Common myeloid progenitor, CD34-positive (primary cell): Measurements from ENCODE around the gene CLEC4A. TPM values are rescaled to one million over a fixed set of nuclear protein-coding genes. Genes with fewer than 3 reads are reported as not detected.

Experiments
- CTCF ChIA-PET: fragments of 350-600 bp; sonication (Branson Sonifier 250); formaldehyde crosslinking; loops from one replicate; lab custom pipeline; 2021; ENCODE audit warnings: antibody characterized with exemption; lab: Charles Lee
- POLR2A ChIA-PET: fragments of 350-600 bp; sonication (Branson Sonifier 250); formaldehyde crosslinking; loops from one replicate; lab custom pipeline; 2021; ENCODE audit warnings: antibody characterized with exemption; lab: Charles Lee
- DNase-seq, 3 donors: peaks; one replicate each; pipeline versions ENCODE4 v3.0.0 to v3.0.0-alpha.2; 2013
- H3K27ac ChIP-seq, 2 experiments: 1 replicate in 1 of 2; 2 replicates in 1 of 2; pipeline ENCODE4 v1.7.0; 2013; ENCODE audit warnings: inconsistent platforms in 2 of 2, low read length in 2 of 2, mild to moderate bottlenecking in 2 of 2, low read depth in 1 of 2, moderate library complexity in 1 of 2; ENCODE audit not compliant: severe bottlenecking in 2 of 2, insufficient read depth in 1 of 2, poor library complexity in 1 of 2
- H3K27me3 ChIP-seq, 5 experiments: replicated peaks in 2 of 5; 1 replicate in 3 of 5; 2 replicates in 2 of 5; pipeline versions ENCODE4 v1.6.1 to v1.7.0; 2013; ENCODE audit warnings: low read length in 4 of 5, mild to moderate bottlenecking in 2 of 5, moderate library complexity in 2 of 5, inconsistent platforms in 1 of 5; ENCODE audit not compliant: insufficient read depth in 5 of 5, control insufficient read depth in 4 of 5
- H3K36me3 ChIP-seq, 4 experiments: 1 replicate in 2 of 4; 2 replicates in 2 of 4; pipeline versions ENCODE4 v1.6.1 to v1.7.0; 2013; ENCODE audit warnings: low read length in 3 of 4, control low read depth in 1 of 4, mild to moderate bottlenecking in 1 of 4; ENCODE audit not compliant: control insufficient read depth in 4 of 4, insufficient read depth in 4 of 4
- H3K4me1 ChIP-seq, 4 experiments: 1 replicate in 3 of 4; 2 replicates in 1 of 4; pipeline versions ENCODE4 v1.6.1 to v1.7.1; 2013; ENCODE audit warnings: low read length in 3 of 4, mild to moderate bottlenecking in 3 of 4, control low read depth in 1 of 4, inconsistent platforms in 1 of 4, moderate library complexity in 1 of 4; ENCODE audit not compliant: control insufficient read depth in 4 of 4, insufficient read depth in 4 of 4; ENCODE audit errors: control extremely low read depth in 1 of 4
- H3K4me3 ChIP-seq, 7 experiments: 1 replicate in 4 of 7; 2 replicates in 3 of 7; pipeline versions ENCODE4 v1.5.1 to v1.7.0; 2013; ENCODE audit warnings: mild to moderate bottlenecking in 7 of 7, low read length in 6 of 7, moderate library complexity in 6 of 7, inconsistent platforms in 2 of 7, low read depth in 2 of 7, control low read depth in 1 of 7; ENCODE audit not compliant: insufficient read depth in 4 of 7, control insufficient read depth in 1 of 7; ENCODE audit errors: extremely low read depth in 1 of 7
- H3K9me3 ChIP-seq, 5 experiments: 1 replicate in 4 of 5; 2 replicates in 1 of 5; pipeline versions ENCODE4 v1.6.1 to v1.7.1; 2013; ENCODE audit warnings: low read length in 4 of 5, mild to moderate bottlenecking in 2 of 5, inconsistent platforms in 1 of 5, low read depth in 1 of 5, moderate library complexity in 1 of 5; ENCODE audit not compliant: control insufficient read depth in 4 of 5, insufficient read depth in 2 of 5; ENCODE audit errors: control extremely low read depth in 1 of 5
- WGBS: methylation state at CpG from one replicate; pipeline ENCODE4 v1.1.5; 2013; ENCODE audit not compliant: insufficient coverage; 5-methylcytosine and 5-hydroxymethylcytosine counted together
- polyA plus RNA-seq: library from polyadenylated mRNA; unstranded; fragments of 120-200 nt; gene quantifications from one replicate; pipeline ENCODE4 v1.2.1, GENCODE V29; 2013

Gene CLEC4A
- 1.8 TPM for polyA plus RNA-seq

DNA sequence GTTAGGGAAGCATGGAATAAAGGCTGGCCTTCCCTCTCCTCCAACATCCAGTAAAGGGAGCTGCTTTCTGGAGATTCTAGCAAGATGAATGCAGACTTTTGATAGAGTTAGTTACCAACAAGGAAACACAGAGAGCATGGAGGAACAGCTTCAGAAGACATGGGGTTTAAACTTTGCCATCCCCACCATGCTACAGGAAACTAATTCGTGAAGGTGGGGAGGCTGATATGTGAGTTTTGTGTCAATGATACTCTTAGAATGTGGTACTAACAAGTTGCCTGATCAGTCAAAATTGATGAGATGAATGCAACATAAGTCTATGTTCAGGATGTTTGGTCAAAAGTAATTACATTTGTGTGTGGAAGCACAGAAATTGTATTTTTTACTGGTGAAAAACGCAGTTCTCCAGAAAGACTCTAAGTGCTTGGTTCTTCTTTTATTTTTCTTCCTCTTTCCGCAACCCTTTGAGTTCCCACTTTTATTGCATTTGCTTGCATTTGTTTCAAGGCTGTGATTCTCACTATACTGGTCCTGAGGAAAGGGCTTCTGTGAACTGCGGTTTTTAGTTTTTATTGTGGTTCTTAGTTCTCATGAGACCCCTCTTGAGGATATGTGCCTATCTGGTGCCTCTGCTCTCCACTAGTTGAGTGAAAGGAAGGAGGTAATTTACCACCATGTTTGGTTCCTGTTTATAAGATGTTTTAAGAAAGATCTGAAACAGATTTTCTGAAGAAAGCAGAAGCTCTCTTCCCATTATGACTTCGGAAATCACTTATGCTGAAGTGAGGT lies at the start of gene CLEC4A:
TSS of gene CLEC4A (plus strand) at position 494 of the 789 bp plus-strand sequence. CDS start at position 756, 262 bp downstream.
- WGBS: 0% methylated on average over 2 of the region's 5 CpGs
- H3K9me3 ChIP-seq: no peaks in the 10 kb centered on the region
- no peaks in the 10 kb centered on the region for H3K36me3 ChIP-seq
- H3K4me1 ChIP-seq: peaks cover 16 to 32% (median 27%) of the 10 kb centered on the region in 4 experiments
- H3K27ac ChIP-seq: no peak within 1 kb of the TSS
- peak; percentile 75 to 96 (median 93) for DNase-seq
- POLR2A ChIA-PET: no interaction called here
- peak within 1 kb of the TSS in 4 of 7 experiments; percentile 19 to 53 (median 37) for H3K4me3 ChIP-seq
- peaks cover 0 to 16% (median 0%) of the 10 kb centered on the region in 5 experiments for H3K27me3 ChIP-seq
- CTCF ChIA-PET: interaction anchor here (0.9 to 2.3 kb wide), 2 partner anchors 14 to 31 kb away, joined by 4 to 8 read pairs; no protein-coding TSS in a partner anchor

DNA sequence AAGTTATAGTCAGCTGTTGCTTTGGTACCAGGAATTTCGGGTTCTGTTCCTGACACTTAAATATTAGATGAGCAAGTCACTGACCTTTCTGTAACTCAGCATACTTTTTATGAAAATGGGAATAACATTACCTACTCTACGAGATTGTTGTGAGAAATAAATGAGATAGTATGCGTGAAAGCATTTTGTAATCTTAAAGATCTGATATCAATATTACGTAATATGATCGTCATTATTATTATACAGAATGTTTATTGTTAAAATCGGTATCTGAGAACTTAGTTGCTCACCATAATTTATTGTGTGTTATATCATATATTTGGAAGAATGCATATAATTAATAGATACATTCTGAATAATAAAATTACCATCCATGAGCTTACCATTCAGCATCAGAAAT lies 47.5 kb upstream of the CLEC4A start:
- DNase-seq: no peak
- POLR2A ChIA-PET: interaction anchor here (0.6 to 1.4 kb wide), 2 partner anchors 10 to 49 kb away, joined by 3 to 4 read pairs; partner anchors contain the start of gene C3AR1
- Histone ChIP-seq H3K4me1 (peaks cover 9 to 24% (median 18%) of the 10 kb centered on the region in 4 experiments), H3K9me3 (no peaks in the 10 kb centered on the region), H3K27ac (no peak overlapping the region), H3K4me3 (no peak overlapping the region), H3K27me3 (no peaks in the 10 kb centered on the region), H3K36me3 (no peaks in the 10 kb centered on the region)
- CTCF ChIA-PET: interaction anchor here (2.0 to 12.6 kb wide), 4 partner anchors 11 to 34 kb away, joined by 5 to 342 read pairs (median 38); partner anchors contain the start of genes C3AR1 and FOXJ2
- WGBS: 100% methylated on average over 1 of the region's 6 CpGs

DNA sequence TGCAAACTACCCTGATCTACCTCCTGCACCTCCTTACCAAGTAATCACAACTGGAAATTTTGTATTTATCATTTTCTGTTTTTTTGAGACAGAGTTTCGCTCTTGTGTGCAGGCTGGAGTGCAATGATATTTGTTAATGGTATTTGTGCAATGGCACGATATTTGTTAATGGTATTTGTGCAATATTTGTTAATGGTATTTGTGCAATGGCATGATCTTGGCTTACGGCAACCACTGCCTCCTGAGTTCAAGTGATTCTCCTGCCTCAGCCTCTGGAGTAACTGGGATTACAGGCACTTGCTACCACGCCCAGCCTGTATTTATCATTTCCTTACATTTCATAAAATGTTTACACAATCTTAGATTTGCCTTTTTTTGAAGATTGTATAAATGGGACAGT lies 47.1 kb upstream of the CLEC4A start:
- no peaks in the 10 kb centered on the region for H3K27me3 ChIP-seq
- ChIA-PET CTCF (interaction anchor here (5.1 to 12.6 kb wide), 3 partner anchors 11 to 35 kb away, joined by 33 to 342 read pairs (median 44); partner anchors contain the start of genes C3AR1 and FOXJ2), POLR2A (interaction anchor here (1.4 kb wide), 1 partner anchor 10 kb away, joined by 4 read pairs; the partner anchor contains the start of gene C3AR1)
- WGBS: 100% methylated on average over 2 of the region's 4 CpGs
- peaks cover 13 to 28% (median 22%) of the 10 kb centered on the region in 4 experiments for H3K4me1 ChIP-seq
- no peak overlapping the region for H3K4me3 ChIP-seq
- no peak overlapping the region for H3K27ac ChIP-seq
- no peaks in the 10 kb centered on the region for H3K9me3 ChIP-seq
- no peaks in the 10 kb centered on the region for H3K36me3 ChIP-seq
- DNase-seq: no peak

DNA sequence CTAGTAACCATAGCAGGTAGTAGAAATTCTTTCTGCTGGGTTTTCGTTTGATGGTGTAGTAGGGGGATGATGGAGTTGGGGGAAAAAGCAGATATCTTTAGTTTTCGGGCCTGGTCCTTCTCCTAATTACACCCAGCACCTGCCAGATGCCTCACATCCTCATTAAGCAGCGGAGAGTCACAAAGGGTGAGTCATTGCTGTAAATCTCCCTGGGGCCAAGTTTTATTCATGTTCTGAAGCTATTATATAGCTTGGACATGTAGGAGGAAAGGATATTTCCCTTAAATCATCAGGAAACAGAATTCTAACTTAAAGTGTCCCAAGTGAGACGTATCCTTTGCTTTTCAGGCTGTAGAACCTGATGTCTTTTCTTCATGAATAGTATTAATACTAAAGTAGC lies 46.2 kb upstream of the CLEC4A start:
- H3K4me3 ChIP-seq: no peak overlapping the region
- ChIA-PET CTCF (interaction anchor here (1.3 to 12.6 kb wide), 8 partner anchors 12 to 218 kb away, joined by 4 to 342 read pairs (median 12); partner anchors contain the start of genes C3AR1, FOXJ2 and SLC2A3), POLR2A (no interaction called here)
- peak in 1 of 3 donors; percentile 47 for DNase-seq
- 100% methylated on average over 1 of the region's 4 CpGs for WGBS
- H3K9me3 ChIP-seq: no peaks in the 10 kb centered on the region
- peaks cover 15 to 31% (median 25%) of the 10 kb centered on the region in 4 experiments for H3K4me1 ChIP-seq
- no peaks in the 10 kb centered on the region for H3K27me3 ChIP-seq
- no peaks in the 10 kb centered on the region for H3K36me3 ChIP-seq
- H3K27ac ChIP-seq: no peak overlapping the region

DNA sequence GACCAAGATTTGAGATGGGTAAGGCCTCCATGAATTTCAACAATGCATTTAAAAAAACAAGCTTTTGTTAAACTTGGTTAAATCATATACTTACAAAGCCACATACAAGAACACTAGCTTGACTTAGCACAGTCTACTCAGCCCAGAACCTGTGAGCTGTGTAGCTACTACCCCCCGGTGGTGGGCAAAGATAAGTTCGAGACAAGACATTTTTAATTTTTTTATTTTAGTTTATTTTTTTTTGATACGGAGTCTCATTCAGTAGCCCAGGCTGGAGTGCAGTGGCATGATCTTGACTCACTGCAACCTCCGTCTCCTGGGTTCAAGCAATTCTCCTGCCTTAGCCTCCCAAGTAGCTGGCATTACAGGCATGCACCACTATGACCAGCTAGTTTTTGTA lies 45.0 kb upstream of the CLEC4A start:
- Histone ChIP-seq H3K36me3 (no peaks in the 10 kb centered on the region), H3K4me3 (no peak overlapping the region), H3K27ac (no peak overlapping the region), H3K9me3 (no peaks in the 10 kb centered on the region), H3K4me1 (peaks cover 19 to 41% (median 34%) of the 10 kb centered on the region in 4 experiments), H3K27me3 (no peaks in the 10 kb centered on the region)
- WGBS: 42% methylated on average over 2 of the region's 4 CpGs
- ChIA-PET POLR2A (interaction anchor here (1.2 kb wide), 1 partner anchor 26 kb away, joined by 3 read pairs; no protein-coding TSS in a partner anchor), CTCF (interaction anchor here (0.7 to 12.6 kb wide), 14 partner anchors 8 to 224 kb away, joined by 3 to 342 read pairs (median 6); partner anchors contain the start of genes C3AR1, FOXJ2 and SLC2A3)
- peak; percentile 87 to 94 (median 92) for DNase-seq

DNA sequence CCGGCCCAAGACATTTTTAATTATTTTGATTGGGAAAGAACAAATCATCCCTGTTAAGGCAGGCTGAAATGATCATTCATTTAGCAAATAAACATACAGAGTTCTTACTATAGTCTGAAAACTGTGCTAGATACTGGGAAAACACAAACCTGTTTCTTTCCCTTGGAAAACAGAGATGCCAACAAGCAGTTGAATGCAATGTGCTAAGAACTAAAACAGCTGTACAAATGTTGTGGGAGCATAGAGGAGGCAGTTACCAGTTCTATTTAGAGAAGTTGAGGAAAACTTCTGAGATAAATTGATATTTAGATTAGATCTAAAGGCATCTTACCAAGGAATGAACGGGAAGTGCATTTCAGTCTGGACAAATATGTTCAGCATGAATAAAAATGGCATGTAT lies 44.5 kb upstream of the CLEC4A start:
- no peak overlapping the region for H3K4me3 ChIP-seq
- H3K27me3 ChIP-seq: no peaks in the 10 kb centered on the region
- no peaks in the 10 kb centered on the region for H3K9me3 ChIP-seq
- no peaks in the 10 kb centered on the region for H3K36me3 ChIP-seq
- no peak overlapping the region for H3K27ac ChIP-seq
- POLR2A ChIA-PET: interaction anchor here (1.2 kb wide), 1 partner anchor 26 kb away, joined by 3 read pairs; no protein-coding TSS in a partner anchor
- CTCF ChIA-PET: interaction anchor here (1.0 to 12.6 kb wide), 11 partner anchors 9 to 225 kb away, joined by 3 to 342 read pairs (median 11); partner anchors contain the start of genes C3AR1, FOXJ2 and SLC2A3
- WGBS: 92% methylated on average over 1 of the region's 2 CpGs
- DNase-seq: no peak
- peaks cover 19 to 46% (median 37%) of the 10 kb centered on the region in 4 experiments for H3K4me1 ChIP-seq
